Stomach (tissue), 4 donors: ENCODE data around the gene AKT1S1.

ENCODE experiments used
- POLR2A ChIP-seq, 4 donors: fragments of 450-650 bp; IDR thresholded peaks; one replicate each; pipeline ENCODE4 v1.6.1; 2016; ENCODE audit warnings: antibody characterized with exemption in 4 of 4, control low read depth in 2 of 4, mild to moderate bottlenecking in 1 of 4, moderate library complexity in 1 of 4
- TF ChIP-seq, protein P1 (sequence below), 7 experiments: fragments of 450-650 bp in 4 of 7; fragments of 200-600 bp in 3 of 7; sonication (generic) in 3 of 7; IDR thresholded peaks; one replicate each; pipeline ENCODE4 v1.5.1; 2016 to 2019; ENCODE audit warnings: antibody characterized with exemption in 7 of 7, control low read depth in 2 of 7, mild to moderate bottlenecking in 1 of 7

DNA sequence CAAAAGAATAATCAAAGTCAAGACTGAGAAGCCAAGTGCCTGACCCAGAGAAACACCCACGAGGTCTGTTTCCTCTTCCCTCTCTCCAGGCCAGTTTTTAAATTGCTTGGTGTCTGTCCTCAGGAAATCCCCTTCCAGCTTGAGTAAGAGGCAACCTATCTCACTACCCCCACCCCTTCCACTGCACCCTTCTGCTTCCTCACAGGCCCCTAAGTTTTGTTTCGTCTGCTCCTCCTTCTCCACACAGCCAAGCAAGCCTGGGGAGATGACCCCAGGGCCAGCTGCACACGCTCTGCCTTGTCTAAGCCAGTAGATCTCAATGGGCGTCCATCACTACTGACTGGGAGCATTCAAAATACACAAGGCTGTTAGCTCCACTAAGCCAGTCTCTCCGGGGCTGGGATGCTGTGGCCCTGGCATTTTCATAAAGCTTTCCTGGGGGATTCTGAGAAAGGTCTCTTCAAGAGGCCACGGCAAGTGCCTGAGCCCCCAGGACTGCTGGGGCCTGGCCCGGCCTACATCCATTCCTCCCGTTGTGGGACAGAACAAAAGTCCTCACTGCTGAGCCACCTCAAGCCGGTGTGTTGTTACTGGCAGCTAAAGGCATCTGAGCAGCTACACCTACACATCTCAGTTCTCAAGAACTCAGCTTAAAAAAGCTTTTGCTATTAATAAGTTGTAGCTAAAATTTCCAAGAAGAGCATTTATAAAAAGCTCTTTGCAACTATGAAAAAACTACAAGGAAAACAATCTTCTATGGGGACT, 34.4 kb upstream of the AKT1S1 start:
- TF ChIP-seq, protein P1, sequence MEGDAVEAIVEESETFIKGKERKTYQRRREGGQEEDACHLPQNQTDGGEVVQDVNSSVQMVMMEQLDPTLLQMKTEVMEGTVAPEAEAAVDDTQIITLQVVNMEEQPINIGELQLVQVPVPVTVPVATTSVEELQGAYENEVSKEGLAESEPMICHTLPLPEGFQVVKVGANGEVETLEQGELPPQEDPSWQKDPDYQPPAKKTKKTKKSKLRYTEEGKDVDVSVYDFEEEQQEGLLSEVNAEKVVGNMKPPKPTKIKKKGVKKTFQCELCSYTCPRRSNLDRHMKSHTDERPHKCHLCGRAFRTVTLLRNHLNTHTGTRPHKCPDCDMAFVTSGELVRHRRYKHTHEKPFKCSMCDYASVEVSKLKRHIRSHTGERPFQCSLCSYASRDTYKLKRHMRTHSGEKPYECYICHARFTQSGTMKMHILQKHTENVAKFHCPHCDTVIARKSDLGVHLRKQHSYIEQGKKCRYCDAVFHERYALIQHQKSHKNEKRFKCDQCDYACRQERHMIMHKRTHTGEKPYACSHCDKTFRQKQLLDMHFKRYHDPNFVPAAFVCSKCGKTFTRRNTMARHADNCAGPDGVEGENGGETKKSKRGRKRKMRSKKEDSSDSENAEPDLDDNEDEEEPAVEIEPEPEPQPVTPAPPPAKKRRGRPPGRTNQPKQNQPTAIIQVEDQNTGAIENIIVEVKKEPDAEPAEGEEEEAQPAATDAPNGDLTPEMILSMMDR (IDR thresholded peaks at IDR 0.05): no peak
- TF ChIP-seq POLR2A (IDR thresholded peaks at IDR 0.05): no peak
